ENCODE data around the gene FCRLA.

Gene FCRLA

DNA sequence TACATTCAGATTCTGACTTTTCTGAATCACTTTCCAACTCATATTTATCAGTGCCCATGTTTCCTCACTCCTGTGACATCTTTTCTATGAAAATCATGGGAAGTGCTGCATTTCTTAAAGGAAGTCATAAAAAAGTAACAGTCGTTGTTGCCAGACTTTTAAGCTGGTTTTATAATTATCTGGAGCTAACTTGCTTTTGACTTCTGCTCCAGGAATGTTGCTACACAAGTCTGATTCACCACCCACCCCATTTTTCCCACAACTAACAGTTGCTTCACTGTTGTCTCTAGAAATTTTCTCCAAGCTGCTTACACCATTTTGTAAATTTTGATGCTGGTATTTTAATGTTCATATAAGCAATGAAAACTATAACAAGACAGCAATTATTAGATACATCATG is 26.5 kb downstream of the FCRLA start:
- DNase-seq: no peak

DNA sequence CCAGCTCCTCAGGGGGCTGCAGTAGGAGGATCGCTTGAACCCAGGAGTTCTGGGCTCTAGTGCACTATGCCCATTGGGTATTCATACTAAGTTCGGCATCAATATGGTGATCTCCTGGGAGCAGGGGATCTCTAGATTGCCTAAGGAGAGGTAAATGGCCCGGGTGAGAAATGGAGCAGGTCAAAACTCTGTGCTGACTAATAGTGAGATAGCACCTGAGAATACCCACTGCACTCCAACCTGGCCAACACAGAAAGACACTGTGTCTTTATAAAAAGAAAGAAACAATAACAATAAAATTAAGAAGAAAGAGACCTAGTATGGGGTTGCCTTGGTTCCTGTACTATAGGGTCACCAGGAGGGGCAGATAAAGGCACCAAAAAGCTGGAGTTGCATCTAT is 28.8 kb downstream of the FCRLA start:
- DNase-seq: no peak

DNA sequence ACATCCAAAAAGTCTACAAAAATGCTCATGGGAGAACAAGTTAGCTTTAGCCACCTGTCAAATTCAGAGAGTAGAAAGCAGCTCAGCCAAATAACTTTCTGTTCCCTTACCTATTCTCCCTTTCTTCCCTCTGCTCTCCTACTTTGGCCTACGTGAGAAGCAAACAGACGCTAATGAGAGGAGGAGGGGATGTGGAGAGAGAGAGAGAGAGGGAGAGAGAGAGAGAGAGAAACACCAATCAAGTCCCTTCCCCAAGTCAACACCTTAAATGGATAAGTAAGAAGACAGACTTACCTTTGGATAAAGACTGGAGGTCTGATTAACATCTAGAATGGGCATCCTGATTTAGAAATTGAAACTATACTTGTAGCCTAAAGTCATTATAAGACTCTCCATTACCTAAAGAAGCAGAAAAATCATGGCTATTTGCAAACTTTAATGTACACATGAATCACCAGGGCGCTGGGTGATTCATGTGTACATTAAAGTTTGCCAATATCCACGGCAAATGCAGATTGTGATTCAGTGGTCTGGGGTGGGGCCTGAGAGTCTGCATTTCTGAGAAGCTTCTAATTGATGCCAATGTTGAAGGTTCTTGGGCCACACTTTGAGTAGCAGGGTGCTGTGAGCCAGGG is 29.4 kb downstream of the FCRLA start:
- DNase-seq: no peak

DNA sequence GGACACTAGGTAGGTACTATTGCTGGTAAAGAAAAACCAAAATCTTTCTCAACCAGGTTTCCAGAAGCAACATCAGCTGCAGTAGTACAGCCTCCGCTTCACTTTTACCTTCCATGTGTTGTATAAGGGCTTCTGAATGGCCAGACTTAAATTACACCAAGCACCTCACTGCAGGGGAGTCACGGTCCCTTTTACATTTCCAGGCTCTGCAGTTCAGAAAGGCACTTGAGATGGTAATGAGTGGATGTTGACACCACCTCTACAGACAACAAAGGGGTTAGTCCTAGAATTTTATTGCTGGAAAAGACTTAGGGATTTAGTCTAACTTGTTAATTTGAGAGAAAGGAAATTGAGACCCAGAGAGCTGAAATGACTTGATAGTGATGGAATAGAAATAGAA is 30.6 kb downstream of the FCRLA start:
- no peak for DNase-seq

DNA sequence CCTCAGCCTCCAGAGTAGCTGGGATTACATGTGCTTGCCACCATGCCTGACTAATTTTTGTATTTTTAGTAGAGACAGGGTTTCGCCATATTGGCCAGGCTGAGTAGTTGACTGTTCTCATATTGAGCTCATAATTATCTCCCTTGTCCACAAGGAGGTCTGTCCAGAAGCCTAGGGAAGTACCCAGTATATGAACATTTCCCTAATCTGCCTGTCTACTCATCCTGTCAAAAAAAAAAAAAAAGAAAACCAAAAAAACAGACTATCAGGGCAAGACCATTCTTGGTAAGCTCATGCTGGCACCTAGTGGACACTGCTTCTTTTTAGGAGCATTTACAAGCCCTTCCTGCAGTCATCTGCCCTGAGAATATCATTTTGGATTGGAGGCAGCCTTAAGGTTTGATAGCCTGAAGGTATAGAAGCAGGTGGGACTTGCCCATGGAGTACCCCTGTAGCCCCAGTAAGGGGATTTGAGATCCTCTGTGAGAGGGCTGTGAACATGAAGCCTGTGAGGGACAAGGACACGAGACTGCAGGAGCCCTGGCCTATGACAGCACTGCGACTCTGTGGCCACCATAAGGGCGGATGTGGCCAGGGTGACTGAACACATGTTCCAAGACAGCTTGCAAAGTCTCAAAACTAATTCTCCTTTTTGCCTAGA is 31.7 kb downstream of the FCRLA start:
- peak; percentile 64 for DNase-seq

DNA sequence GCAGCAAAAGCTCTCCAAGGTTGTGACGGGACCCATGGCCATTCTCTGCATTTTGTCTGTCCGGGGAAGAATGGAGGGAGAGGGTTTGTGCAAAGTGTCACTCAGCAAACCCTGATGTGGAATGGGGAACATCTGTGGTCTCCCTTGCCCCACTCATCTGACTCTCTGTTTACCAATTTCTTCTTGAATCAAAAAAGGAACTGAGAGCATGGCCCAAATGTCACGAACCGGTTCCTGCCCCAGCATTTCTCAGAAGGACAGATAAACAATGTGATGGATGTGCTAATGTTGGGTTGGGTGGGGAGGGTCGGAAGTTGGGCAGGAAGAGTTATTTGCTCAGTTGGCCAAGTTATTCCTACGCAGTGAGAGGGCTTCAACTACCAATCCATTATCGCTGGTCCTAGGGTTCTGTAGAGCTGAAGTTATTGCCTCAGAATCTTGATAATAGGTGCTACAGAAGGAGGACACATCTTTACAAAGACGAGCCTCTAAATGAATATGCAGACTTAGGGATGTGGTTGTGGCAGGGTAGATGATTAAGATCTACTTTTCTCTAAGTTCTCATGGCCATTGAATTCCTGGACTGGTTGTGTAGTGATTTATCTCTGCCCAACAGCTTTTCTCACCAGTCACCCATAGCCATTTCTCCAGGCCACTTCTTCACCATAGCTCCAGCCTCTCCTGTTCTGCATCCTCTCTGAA is 33.0 kb downstream of the FCRLA start:
- DNase-seq: no peak

DNA sequence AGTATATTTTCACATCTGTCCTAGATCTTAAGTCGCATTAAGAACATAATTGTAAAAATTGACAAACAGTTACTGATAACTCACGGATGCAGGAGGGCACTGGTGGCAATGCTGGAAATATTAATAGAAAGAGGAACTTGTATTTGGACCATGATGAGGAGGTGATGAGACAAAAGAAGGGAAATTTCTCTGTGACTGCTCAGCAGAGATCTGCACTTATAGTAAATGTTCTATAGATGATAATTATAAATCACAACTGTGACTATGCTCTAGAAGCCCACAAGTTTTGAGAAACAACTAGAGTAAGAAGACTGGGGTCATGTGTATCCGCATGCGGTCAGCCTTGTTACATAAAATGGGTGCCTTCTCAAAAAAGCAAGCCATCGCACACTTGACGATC is 33.9 kb downstream of the FCRLA start:
- no peak for DNase-seq

DNA sequence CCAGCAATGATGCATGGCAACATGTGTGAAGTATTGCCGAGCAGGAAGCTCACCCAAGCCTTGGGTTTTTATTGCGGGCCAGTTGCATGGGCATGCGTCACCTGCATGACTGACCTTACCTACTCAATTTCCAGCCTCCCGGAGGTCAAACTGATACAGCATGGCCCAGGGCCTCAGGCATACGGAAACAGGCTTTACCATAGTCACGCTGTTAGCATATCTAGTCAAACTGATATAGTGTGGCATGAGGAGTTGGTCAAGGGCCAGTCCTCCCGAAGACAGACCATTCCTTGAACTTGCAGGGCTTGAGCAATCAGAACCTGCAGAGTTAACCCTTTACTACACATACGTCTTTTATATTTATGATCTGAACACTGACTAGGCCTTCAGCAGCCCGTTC is 36.2 kb downstream of the FCRLA start:
- DNase-seq: no peak

DNA sequence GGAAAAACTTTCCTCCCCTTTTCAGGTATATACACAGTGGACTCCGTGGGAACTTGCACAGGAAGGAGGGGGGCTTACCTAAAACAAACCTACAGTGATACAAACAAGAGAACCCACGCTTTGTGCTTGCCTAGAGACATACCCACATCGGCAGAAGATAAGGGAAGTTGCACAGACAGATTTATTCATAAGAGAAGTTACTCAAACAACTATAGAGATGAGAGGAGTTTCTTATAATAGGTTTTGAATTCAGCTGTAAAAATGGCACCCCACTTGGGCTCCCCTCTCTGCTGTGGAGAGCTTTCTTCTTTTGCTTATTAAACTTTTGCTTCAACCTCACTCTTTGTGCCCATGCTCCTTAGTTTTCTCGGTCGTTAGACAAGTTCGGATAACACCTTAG is 40.8 kb downstream of the FCRLA start:
- DNase-seq: no peak

DNA sequence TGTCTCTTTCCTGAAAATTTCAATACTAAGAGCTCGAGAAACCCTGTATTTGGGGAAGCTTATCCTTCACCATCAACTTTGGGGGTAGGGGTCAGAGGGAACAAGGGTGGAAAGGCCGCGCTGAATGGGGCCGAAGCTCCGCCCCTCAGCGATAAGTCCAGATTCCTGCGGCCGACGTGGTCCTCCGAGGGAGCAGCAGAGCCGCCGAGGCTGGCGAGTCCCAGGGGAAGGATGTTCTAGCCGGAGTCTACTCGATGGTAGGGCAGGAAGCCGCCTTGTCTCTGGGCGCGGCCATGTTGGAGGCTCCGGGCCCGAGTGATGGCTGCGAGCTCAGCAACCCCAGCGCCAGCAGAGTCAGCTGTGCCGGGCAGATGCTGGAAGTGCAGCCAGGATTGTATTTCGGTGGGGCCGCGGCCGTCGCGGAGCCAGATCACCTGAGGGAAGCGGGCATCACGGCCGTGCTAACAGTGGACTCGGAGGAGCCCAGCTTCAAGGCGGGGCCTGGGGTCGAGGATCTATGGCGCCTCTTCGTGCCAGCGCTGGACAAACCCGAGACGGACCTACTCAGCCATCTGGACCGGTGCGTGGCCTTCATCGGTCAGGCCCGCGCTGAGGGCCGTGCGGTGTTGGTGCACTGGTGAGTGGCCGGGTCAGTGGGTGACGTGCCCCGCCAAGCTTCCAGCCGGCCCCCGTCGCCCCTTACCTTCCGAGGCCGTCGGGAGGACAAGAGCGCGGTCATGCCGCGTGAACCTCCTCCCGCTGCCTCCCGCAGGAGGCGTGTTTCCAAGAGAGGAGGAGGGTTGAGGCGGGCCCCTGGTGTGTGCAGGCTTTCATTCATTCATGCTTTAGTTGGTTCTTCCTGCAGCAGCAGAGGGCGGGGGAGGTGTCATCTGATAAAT is 42.7 kb downstream of the FCRLA start, which contains the start of gene DUSP12:
Gene DUSP12, plus strand, starts transcription at position 278 of the 899 bp plus-strand sequence. Its CDS starts 16 bp downstream, at position 294.
- DNase-seq: peak; percentile 90

DNA sequence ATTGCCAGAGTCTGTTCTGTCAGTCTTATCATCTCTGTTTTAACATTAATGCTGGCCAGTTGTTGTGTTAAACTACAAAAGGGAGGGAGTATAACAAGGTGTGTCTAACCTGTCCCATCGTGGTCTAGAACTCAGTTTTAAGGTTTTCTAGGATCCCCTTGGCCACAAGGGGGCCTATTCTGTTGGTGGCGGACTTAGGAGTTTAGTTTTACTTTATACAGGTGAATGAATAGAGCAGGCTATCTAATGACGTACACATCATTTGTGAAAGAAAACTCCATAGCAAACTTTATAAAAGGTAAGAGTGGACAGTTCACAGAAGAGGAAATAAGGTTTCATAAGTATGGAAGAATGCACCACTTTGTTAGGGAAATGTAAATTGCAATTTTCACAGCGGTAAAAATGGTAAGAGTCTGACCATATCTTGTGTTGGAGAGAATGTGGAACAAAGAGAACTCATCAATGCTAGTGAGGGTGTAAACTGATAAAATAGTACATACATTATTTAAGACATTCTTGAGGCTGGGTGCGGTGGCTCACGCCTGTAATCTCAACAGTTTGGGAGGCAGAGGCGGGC is 56.6 kb downstream of the FCRLA start:
- peak; percentile 71 for DNase-seq
